Gastroesophageal sphincter (tissue), 3 donors: ENCODE data around the gene FBXL16.
A peak's percentile ranks its signal among the peaks of the same experiment; 100 is the strongest.

Experiments
- CTCF ChIP-seq, 4 experiments: fragments of 200-600 bp in 2 of 4; fragments of 450-650 bp in 2 of 4; sonication (generic) in 1 of 4; IDR thresholded peaks; one replicate each; pipeline ENCODE4 v1.5.1; 2017 to 2019; ENCODE audit warnings: antibody characterized with exemption in 4 of 4, mild to moderate bottlenecking in 2 of 4, moderate library complexity in 2 of 4
- EP300 ChIP-seq: sonication (generic); formaldehyde crosslinking; IDR thresholded peaks from one replicate; pipeline ENCODE4 v1.6.1; 2017; ENCODE audit warnings: antibody characterized with exemption, mild to moderate bottlenecking
- POLR2A ChIP-seq, 2 donors: fragments of 450-650 bp; IDR thresholded peaks; one replicate each; pipeline ENCODE4 v1.6.1; 2017; ENCODE audit warnings: antibody characterized with exemption in 2 of 2, mild to moderate bottlenecking in 2 of 2, moderate library complexity in 1 of 2
- POLR2AphosphoS5 ChIP-seq: sonication (generic); formaldehyde crosslinking; IDR thresholded peaks from one replicate; pipeline ENCODE4 v1.6.1; 2017; ENCODE audit warnings: antibody characterized with exemption

DNA sequence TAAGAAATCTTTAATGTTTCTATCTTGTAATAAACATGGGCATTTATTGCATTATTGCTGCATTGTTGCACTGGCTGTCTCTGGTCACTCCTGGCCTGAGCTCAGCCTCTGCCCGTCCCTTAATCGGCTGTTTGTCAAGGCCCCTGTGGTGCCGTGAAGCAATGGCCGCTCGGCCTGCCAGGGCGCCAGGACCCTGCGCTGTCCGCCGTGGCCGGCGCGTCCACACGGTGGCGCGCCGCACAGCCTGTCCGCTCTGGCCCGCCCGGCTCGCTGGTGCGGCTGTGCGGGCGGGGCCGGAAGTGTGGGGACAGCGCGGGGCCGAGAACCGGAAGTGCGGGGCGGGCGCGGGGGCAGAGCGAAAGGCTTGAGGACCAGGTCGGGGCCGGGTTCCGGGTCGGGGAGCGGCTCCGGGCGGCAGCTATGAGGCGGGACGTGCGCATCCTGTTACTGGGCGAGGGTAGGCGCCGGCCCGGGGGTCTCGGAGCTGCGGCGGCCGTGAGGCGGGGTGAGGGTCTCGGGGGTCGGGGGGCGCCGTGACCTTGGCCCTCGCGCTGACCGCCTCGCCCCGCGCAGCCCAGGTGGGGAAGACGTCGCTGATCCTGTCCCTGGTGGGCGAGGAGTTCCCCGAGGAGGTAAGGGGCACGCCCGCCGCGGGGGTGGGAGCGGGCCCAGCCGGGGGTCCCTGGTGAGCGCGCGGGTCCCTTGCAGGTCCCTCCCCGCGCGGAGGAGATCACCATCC, 37.7 kb downstream of the FBXL16 start, which contains the start of gene RHOT2:
- TF ChIP-seq CTCF (IDR thresholded peaks at IDR 0.05) (peak in 3 of 4 experiments; percentile 95 to 99 (median 96)), POLR2AphosphoS5 (peak; percentile 79), POLR2A (IDR thresholded peaks at IDR 0.05) (peak; percentile 49 to 79), EP300 (no peak)
